HG02678 (cell line): ENCODE data around the gene NUP35.

ENCODE experiments used
- ATAC-seq: cut with Tn5 transposase; IDR thresholded peaks from one replicate; pipeline ENCODE4 v1.9.1; 2021; ENCODE audit warnings: mild to moderate bottlenecking, moderate library complexity; ENCODE audit not compliant: unreplicated experiment

NUP35 gene

GRCh38 chr2:183204397-183204796 is 80.2 kb downstream of the NUP35 start:
- no peak for ATAC-seq

- no peak for ATAC-seq
These were observed 82.9 kb downstream of the NUP35 start for GRCh38 chr2:183207110-183207509.

GRCh38 chr2:183209395-183210028 is 85.3 kb downstream of the NUP35 start:
- ATAC-seq = no peak
